Stimulated activated CD4-positive, alpha-beta T cell treated with anti-CD3 and anti-CD28 coated beads, Interleukin-15, amount 100 ng/mL, for 48 hours (primary cell): ENCODE measurements around the gene DCHS1.
"Not testable (repeated sequence)": the region's sequence is repeated elsewhere in the genome, so short reads cannot be mapped to it uniquely, and the experiment has no call there.

Source experiments
- DNase-seq, 2 donors: peaks; one replicate each; pipeline ENCODE4 v3.0.0-alpha.2; 2020; ENCODE audit warnings: low read depth in 2 of 2

The DCHS1 gene, protein sequence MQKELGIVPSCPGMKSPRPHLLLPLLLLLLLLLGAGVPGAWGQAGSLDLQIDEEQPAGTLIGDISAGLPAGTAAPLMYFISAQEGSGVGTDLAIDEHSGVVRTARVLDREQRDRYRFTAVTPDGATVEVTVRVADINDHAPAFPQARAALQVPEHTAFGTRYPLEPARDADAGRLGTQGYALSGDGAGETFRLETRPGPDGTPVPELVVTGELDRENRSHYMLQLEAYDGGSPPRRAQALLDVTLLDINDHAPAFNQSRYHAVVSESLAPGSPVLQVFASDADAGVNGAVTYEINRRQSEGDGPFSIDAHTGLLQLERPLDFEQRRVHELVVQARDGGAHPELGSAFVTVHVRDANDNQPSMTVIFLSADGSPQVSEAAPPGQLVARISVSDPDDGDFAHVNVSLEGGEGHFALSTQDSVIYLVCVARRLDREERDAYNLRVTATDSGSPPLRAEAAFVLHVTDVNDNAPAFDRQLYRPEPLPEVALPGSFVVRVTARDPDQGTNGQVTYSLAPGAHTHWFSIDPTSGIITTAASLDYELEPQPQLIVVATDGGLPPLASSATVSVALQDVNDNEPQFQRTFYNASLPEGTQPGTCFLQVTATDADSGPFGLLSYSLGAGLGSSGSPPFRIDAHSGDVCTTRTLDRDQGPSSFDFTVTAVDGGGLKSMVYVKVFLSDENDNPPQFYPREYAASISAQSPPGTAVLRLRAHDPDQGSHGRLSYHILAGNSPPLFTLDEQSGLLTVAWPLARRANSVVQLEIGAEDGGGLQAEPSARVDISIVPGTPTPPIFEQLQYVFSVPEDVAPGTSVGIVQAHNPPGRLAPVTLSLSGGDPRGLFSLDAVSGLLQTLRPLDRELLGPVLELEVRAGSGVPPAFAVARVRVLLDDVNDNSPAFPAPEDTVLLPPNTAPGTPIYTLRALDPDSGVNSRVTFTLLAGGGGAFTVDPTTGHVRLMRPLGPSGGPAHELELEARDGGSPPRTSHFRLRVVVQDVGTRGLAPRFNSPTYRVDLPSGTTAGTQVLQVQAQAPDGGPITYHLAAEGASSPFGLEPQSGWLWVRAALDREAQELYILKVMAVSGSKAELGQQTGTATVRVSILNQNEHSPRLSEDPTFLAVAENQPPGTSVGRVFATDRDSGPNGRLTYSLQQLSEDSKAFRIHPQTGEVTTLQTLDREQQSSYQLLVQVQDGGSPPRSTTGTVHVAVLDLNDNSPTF (N-terminal part only)

DNA sequence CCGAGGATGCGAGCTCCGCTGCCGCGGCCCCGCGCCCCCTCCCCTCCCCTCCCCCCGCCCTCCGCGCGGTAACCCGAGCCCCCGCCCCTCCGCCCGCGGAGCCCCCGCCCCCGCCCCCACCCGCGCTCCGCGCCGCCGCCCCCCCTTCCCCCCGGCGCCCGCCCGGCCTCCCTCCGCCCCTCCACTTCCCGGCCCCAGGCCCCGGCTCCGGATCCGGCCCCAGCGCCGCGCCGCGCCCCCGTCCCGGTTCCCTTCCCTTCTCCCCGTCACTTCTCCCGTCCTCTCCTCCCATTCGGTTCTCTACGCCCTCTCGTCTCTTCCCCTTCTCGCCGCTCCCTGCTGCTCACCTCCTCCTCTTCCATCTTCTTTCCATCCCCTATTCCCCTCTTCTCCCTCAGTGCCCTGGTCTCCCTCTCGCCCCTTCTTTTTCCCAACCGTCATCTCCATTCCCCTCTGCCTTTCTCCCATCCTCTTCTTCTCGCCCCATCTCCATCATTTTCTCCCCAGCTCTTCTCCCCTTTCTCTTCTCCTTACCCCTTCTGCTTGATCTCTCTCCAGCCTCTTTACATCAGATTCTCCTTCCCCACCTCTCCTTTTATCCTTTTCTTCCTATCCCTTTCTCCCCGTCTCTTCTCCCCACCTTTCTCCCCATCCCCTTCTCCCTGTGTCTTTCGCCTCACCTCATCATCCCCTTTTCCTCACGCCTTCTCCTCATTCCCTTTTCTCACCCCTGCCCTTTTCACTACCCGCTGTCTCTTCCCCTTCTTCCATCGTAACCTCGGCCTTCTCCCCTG, at the start of gene DCHS1:
Gene DCHS1 (minus strand): TSS at position 20 of the 794 bp plus-strand sequence. CDS start 14,196 bp downstream, outside the sequence.
- DNase-seq: no peak

DNA sequence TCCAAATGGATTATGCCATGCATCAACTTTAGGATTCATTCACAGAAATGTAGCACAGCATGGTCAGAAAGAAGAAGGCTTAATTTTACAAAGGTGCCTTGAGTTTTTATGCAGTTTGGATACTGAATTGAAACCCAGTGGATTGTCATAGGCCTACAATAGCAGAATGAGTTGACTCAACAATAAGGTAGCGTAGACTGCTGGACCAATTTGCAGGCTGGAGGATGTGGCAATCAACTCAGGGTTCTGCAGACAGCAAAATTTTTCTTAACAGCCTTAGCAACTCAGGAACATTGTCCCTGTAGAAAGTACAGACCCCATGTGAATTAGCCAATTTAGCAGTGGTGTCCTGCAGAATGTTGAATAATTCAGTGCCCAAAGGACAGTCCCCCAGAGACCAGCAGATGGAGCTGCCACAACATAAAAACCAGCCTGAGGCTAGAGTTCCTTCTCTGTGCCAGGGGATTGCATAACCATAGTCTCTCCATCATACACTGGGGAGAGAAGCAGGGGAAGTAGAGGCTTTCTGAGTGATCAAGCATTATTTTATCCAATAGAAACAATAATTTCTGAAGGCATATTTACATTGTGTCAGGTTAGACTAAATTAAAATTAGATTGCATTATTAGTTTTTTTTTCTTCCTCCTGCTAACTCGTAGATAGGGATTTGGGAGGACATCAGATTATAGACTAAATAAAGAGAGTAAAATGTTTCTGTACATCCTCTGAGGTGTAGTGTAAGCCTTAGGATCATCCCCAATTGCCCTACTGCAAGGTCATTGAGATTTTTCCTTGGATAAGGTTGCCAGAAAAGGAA, 47.8 kb upstream of the DCHS1 start:
- no peak for DNase-seq

DNA sequence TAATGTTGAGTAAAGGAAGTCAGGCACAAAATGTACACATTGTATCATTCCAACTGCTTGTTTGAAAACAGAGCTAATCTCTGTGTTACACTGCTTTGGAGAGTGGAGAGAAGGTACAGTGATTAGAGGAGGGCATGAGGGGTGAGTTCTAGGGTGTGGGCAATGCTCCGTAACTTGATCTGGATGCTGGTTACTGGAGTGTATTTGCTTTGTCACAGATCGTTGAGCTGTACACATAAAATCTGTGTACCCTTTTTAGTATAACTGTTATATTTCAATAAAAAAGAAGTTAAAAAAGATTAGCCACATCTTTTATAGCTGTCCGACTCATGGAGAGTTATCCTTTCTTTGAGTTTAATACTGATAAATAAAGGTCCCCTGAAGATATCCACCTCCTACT, 46.3 kb upstream of the DCHS1 start:
- not testable (repeated sequence) for DNase-seq

DNA sequence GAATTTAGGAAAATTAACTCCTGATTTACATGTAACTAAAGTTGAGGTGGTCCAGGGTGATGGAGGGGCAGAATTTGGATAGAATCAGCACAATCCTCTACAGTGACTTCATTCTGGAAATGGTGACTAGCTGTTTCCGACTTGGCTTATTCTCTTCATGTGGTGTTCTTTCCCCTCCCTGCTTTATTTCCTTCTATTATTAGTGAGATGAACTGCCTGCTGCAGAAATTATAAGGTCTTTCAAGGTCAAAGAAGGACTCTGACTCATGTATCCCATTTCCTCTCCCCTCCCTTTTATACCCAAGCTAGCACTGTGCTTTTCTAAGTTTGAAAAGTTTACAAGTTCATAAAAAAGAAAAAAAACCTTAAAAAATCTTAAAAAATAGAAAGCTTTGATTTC, 39.8 kb upstream of the DCHS1 start:
- no peak for DNase-seq

DNA sequence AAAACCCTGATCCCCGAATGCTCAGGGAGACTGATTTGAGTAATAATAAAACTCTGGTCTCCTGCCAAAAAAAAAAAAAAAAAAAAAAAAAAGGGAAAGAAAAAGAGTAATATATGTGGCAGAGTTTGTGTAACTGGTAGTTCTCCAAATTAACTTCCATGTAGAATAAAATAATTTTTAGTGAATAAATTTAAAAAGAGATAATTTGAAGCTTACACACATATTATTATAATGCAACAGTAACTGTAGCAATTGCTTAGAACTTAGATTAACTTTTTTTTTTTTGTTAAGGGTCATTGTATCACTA, 38.6 kb upstream of the DCHS1 start:
- DNase-seq: no peak

DNA sequence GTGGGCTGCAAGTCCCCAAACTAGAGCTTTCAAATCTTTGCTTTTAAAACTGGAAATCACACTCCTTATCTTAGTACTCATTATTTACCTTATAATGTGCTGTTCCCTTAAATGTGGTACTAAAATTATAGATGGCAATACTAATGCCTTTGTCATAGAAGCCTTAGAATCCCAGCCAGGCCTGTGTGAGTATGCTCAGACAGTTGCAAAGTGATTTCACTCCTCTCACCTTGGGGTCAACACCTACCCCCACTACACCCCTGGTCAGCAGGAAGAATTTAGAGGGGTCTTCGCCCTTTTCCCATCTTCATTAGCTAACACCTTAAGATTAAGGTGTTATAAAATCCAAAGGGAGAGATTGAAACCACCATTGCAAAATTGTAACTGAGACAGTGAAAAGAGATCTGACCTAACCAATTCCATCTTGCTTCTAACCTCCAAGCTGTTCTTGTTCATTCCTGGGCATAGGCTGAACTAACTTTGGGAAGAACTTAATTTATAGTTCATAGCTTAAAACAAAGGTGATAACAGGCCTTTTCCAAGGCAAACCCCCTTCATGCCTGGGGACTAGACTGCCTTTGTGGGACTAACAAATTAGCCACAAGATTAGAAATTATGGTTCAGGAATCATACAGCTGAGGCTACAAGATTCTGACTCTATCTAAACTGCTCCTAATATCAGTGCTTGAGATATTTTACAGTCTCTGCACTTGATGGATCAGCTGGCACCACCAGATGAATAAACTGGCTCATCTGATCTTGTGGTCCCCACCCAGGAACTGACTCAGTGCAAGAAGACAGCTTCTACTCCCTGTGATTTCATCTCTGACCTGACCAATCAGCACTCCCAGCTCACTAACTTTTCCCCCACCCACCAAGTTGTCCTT, 38.0 kb upstream of the DCHS1 start:
- DNase-seq: peak; percentile 49 to 50

DNA sequence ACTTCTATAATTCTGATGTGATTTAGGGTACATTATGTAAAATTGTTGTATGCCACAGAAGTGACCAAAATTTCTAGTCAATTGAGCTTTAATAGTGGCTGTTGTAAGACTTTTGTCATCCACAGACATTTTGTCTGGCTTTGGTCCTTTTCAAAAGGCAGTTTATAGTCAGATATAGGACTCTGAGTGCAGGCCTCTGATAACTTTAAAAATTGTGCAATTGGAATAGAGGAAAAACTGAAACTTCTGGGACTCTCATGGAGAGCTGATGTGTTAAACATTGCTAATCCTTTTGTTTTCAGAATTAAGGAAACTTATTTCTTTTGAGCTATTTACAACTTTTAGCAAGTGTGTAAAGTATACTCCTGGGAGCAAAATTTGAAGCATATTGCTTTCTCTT, 36.5 kb upstream of the DCHS1 start:
- DNase-seq: no peak

GRCh38 chr11:6690431-6691132, 35.0 kb upstream of the DCHS1 start:
- not testable (repeated sequence) for DNase-seq

GRCh38 chr11:6687876-6688275, 32.3 kb upstream of the DCHS1 start:
- no peak for DNase-seq

DNA sequence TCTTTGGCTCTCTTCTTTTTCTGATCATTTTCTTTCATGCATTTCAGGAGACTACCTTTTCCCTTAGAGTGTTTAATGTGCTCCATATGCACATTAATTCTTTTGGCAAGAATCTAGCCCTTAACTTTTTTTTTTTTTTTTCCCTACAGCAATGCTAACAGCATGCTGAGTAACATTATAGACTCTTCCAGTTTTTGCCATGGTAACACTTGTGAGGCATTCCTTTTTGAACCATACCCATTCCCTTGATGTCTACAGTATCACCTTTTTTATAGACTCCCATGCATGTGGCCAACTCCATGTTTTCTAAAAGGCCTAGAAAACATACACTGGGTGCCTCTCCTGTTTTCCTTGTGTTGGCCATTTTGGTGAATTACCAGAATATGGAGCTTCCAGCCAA, 30.4 kb upstream of the DCHS1 start:
- DNase-seq: no peak

- DNase-seq: not testable (repeated sequence)
Observed at GRCh38 chr11:6684068-6684467, 28.5 kb upstream of the DCHS1 start.

GRCh38 chr11:6682936-6683861, 27.6 kb upstream of the DCHS1 start, which contains the start of gene MRPL17:
Gene MRPL17 (minus strand): TSS chr11:6683340. CDS start chr11:6683296, 44 bp downstream.
- peak; percentile 99 for DNase-seq

DNA sequence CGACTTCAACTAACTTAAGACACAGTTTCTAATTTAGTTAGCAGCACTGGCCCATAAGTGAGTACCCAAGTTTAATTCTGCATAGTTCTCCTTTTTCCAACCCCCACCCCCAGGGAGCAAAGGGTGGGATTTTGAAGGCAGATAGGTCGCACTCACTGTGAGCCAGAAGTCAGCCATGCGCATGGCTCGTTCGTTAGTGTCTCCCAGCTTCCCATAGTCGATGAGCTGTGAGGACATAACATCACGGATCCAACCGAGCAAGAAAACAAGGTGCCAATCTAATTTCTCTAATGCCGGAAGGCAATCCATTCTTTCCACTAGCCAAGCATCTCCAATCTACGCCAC, 27.0 kb upstream of the DCHS1 start:
- no peak for DNase-seq

DNA sequence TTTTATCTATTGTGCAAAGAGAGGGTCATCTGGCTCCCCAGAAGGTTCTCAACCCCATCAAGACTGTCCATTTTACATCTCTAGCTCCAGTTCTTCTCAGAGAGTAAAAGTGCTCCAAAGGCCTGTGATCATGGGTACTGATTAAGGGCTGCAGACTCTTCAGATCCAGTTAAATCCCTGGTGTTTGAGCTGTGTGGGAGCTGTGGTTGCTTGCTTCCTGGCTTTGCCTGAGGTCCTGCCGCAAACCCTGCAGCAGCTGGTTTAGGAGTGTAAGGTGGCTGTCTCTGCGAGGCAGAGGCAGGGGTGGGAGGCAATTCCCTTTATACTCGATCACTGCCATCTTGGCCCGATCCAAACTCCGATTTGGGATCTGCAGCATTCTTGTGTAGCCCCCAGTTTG, 26.3 kb upstream of the DCHS1 start:
- DNase-seq: no peak

DNA sequence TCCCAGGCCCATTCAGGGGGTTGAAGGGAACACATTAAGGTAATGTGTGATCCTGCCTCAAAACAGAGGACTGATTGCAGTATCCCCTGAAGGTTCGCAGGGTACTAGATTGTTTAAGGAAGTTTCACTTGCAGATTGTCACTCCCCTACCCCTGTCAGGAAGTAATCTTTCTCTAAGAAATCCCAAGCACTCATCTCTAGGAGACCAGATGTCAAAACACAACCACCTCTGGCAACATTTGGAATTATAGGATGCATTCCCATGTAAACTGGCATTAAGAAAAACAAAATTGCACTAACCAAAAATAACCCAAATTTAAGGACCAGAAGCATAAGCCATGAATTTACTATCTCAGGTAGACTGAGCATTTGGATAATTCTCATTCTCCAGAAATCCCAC, 25.9 kb upstream of the DCHS1 start:
- DNase-seq: no peak

GRCh38 chr11:6677018-6677417, 21.4 kb upstream of the DCHS1 start:
- DNase-seq: no peak

- no peak for DNase-seq
Observed at GRCh38 chr11:6674862-6675261, 19.3 kb upstream of the DCHS1 start.

GRCh38 chr11:6674219-6674597, 18.6 kb upstream of the DCHS1 start:
- DNase-seq: no peak
